HEK293 (cell line): ENCODE data around the gene FXYD4.

Experiments
- CTCF ChIP-seq: fragments of 450-650 bp; formaldehyde crosslinking; IDR thresholded peaks from 2 replicates; pipeline ENCODE4 v1.5.1; 2016; ENCODE audit warnings: missing biosample characterization, missing genetic modification characterization
- GLIS1 ChIP-seq: fragments of 450-650 bp; formaldehyde crosslinking; IDR thresholded peaks from 2 replicates; pipeline ENCODE4 v1.5.1; 2016; ENCODE audit warnings: missing biosample characterization, missing genetic modification characterization
- KLF10 ChIP-seq: fragments of 450-650 bp; IDR thresholded peaks from 2 replicates; pipeline ENCODE4 v1.5.1; 2018; ENCODE audit warnings: missing biosample characterization, mild to moderate bottlenecking, missing genetic modification characterization
- MYNN ChIP-seq: fragments of 450-650 bp; formaldehyde crosslinking; IDR thresholded peaks from 2 replicates; pipeline ENCODE4 v1.5.1; 2016; ENCODE audit warnings: missing biosample characterization, missing genetic modification characterization, borderline replicate concordance
- SCRT1 ChIP-seq: fragments of 450-650 bp; formaldehyde crosslinking; IDR thresholded peaks from 2 replicates; pipeline ENCODE4 v1.5.1; 2016; ENCODE audit warnings: missing biosample characterization, missing genetic modification characterization, borderline replicate concordance
- SP7 ChIP-seq: fragments of 450-650 bp; formaldehyde crosslinking; IDR thresholded peaks from 2 replicates; pipeline ENCODE4 v1.5.1; 2016; ENCODE audit warnings: missing biosample characterization, missing genetic modification characterization
- TSHZ1 ChIP-seq: fragments of 450-650 bp; formaldehyde crosslinking; IDR thresholded peaks from 2 replicates; pipeline ENCODE4 v1.5.1; 2016; ENCODE audit warnings: missing biosample characterization, missing genetic modification characterization, borderline replicate concordance
- ZBTB11 ChIP-seq: fragments of 450-650 bp; formaldehyde crosslinking; conservative IDR thresholded peaks from 2 replicates; pipeline ENCODE4 v1.5.1; 2016; ENCODE audit warnings: low read depth, missing biosample characterization, missing genetic modification characterization
- ZFHX2 ChIP-seq: fragments of 450-650 bp; formaldehyde crosslinking; conservative IDR thresholded peaks from 2 replicates; pipeline ENCODE4 v1.5.1; 2016; ENCODE audit warnings: missing biosample characterization, missing genetic modification characterization
- ZNF10 ChIP-seq: fragments of 450-650 bp; formaldehyde crosslinking; IDR thresholded peaks from 2 replicates; pipeline ENCODE4 v1.5.1; 2017; ENCODE audit warnings: missing biosample characterization, missing genetic modification characterization
- ZNF132 ChIP-seq: fragments of 450-650 bp; formaldehyde crosslinking; IDR thresholded peaks from 2 replicates; pipeline ENCODE4 v1.5.1; 2017; ENCODE audit warnings: missing biosample characterization, missing genetic modification characterization, borderline replicate concordance
- ZNF146 ChIP-seq: fragments of 450-650 bp; formaldehyde crosslinking; IDR thresholded peaks from 2 replicates; pipeline ENCODE4 v1.5.1; 2016; ENCODE audit warnings: missing biosample characterization, missing genetic modification characterization
- ZNF341 ChIP-seq: fragments of 450-650 bp; formaldehyde crosslinking; IDR thresholded peaks from 2 replicates; pipeline ENCODE4; 2016; ENCODE audit warnings: low read depth, missing biosample characterization, missing genetic modification characterization
- ZNF366 ChIP-seq: fragments of 450-650 bp; formaldehyde crosslinking; conservative IDR thresholded peaks from 2 replicates; pipeline ENCODE4 v1.5.1; 2016; ENCODE audit warnings: missing biosample characterization, missing genetic modification characterization
- ZNF398 ChIP-seq: fragments of 450-650 bp; formaldehyde crosslinking; IDR thresholded peaks from 2 replicates; pipeline ENCODE4 v1.5.1; 2017; ENCODE audit warnings: missing biosample characterization, missing genetic modification characterization
- ZNF561 ChIP-seq: fragments of 450-650 bp; IDR thresholded peaks from 2 replicates; pipeline ENCODE4 v1.5.1; 2018; ENCODE audit warnings: missing biosample characterization, missing genetic modification characterization, borderline replicate concordance
- ZNF596 ChIP-seq: fragments of 450-650 bp; IDR thresholded peaks from 2 replicates; pipeline ENCODE4 v1.5.0; 2018; ENCODE audit warnings: missing biosample characterization, mild to moderate bottlenecking, missing genetic modification characterization, moderate library complexity
- ZNF600 ChIP-seq: fragments of 450-650 bp; formaldehyde crosslinking; IDR thresholded peaks from 2 replicates; pipeline ENCODE4 v1.5.1; 2016; ENCODE audit warnings: missing biosample characterization, missing genetic modification characterization
- ZNF610 ChIP-seq: fragments of 450-650 bp; formaldehyde crosslinking; IDR thresholded peaks from 2 replicates; pipeline ENCODE4 v1.5.1; 2016; ENCODE audit warnings: missing biosample characterization, missing genetic modification characterization, borderline replicate concordance
- ZNF629 ChIP-seq: fragments of 450-650 bp; formaldehyde crosslinking; IDR thresholded peaks from 2 replicates; pipeline ENCODE4 v1.5.1; 2017; ENCODE audit warnings: missing biosample characterization, missing genetic modification characterization
- ZSCAN18 ChIP-seq: fragments of 450-650 bp; formaldehyde crosslinking; IDR thresholded peaks from 2 replicates; pipeline ENCODE4 v1.5.1; 2016; ENCODE audit warnings: missing biosample characterization, missing genetic modification characterization
- ZSCAN30 ChIP-seq: fragments of 450-650 bp; IDR thresholded peaks from 2 replicates; pipeline ENCODE4 v1.5.1; 2018; ENCODE audit warnings: missing biosample characterization, mild to moderate bottlenecking, missing genetic modification characterization, moderate library complexity

FXYD4 gene

DNA sequence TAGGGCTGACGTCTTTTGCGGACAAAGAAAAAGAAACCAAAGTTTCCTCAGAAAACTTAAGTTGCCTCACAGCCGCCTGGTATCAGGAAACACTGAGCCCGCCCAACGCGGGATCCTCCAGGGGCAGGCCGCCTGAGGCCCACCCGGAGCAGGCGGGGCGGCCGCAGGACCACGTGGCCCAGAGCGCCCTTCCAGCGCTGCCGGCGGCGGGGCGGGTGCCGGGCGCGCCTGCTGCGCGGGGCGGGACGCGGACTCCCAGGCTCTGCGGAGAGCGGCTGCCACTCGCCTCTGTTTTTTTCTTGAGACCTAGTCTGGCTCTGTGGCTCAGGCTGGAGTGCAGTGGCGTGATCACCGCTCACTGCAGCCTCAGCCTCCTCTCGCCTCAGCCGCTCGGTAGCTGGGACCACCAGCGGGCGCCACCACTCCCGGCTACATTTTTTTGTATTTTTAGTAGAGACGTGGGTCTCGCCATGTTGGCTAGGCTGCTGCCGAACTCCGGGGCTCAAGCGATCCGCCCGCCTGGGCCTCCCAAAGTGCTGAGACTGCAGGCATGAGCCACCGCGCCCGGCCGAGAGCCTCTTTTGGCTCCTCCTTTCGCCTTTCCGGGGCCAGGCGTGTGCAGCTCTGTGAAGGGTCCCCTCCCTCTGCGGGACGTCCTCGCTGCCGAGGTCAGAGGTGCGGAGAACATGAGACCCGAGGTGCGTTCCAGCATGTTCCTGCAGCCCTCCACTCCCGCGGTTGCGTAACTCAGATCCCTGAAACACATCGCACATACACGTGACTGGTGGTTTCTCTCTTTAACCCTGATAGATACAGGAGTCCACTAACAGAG lies 49.1 kb downstream of the FXYD4 start (continued):
- TF ChIP-seq ZSCAN18 (tag by site-specific recombination) = no peak
- peak; percentile 78 for TF ChIP-seq ZNF629
- peak; percentile 64; the same call in 1 of the 2 replicates for TF ChIP-seq KLF10 (tag by site-specific recombination)
- TF ChIP-seq SCRT1 = no peak
- TF ChIP-seq ZNF561 (tag by site-specific recombination) = peak; percentile 63; the same call in 1 of the 2 replicates
- peak; percentile 40 for TF ChIP-seq ZNF10 (tag by site-specific recombination)
- peak; percentile 92 for TF ChIP-seq ZNF341
- peak; percentile 55 for TF ChIP-seq ZNF596
- TF ChIP-seq TSHZ1 (tag by site-specific recombination) = no peak
- 0 out of 2 replicates have a peak, but pooled peaks have one; percentile 23 for TF ChIP-seq GLIS1 (tag by site-specific recombination)
- TF ChIP-seq SP7 = peak; percentile 75; the same call in 1 of the 2 replicates
- TF ChIP-seq ZNF146 (tag by site-specific recombination) = no peak
- TF ChIP-seq ZNF398 (tag by site-specific recombination) = 0 out of 2 replicates have a peak, but pooled peaks have one; percentile 16
- peak; percentile 50; the same call in 1 of the 2 replicates for TF ChIP-seq ZSCAN30
- TF ChIP-seq MYNN (tag by site-specific recombination) = no peak
- peak; percentile 81; the same call in 1 of the 2 replicates for TF ChIP-seq ZNF610 (tag by site-specific recombination)
- TF ChIP-seq ZFHX2 (tag by site-specific recombination) = no peak
- TF ChIP-seq ZNF366 (tag by site-specific recombination) = peak; percentile 62; the same call in 1 of the 2 replicates
- TF ChIP-seq ZNF132 (tag by site-specific recombination) = no peak
- TF ChIP-seq ZBTB11 (tag by site-specific recombination) = peak; percentile 98
- peak; percentile 68 for TF ChIP-seq ZNF600 (tag by site-specific recombination)
- TF ChIP-seq CTCF (tag by site-specific recombination) = peak; percentile 81
